Stimulated activated CD8-positive, alpha-beta memory T cell treated with anti-CD3 and anti-CD28 coated beads, Interleukin-7, amount 100 ng/mL, for 1 hour (primary cell): ENCODE data around the gene SF3A1.
A peak's percentile ranks its signal among the peaks of the same experiment; 100 is the strongest.

ENCODE experiments used
- DNase-seq, 2 donors: peaks; one replicate each; pipeline ENCODE4 v3.0.0-alpha.2; 2020; ENCODE audit warnings: low read depth in 2 of 2

The SF3A1 gene

DNA sequence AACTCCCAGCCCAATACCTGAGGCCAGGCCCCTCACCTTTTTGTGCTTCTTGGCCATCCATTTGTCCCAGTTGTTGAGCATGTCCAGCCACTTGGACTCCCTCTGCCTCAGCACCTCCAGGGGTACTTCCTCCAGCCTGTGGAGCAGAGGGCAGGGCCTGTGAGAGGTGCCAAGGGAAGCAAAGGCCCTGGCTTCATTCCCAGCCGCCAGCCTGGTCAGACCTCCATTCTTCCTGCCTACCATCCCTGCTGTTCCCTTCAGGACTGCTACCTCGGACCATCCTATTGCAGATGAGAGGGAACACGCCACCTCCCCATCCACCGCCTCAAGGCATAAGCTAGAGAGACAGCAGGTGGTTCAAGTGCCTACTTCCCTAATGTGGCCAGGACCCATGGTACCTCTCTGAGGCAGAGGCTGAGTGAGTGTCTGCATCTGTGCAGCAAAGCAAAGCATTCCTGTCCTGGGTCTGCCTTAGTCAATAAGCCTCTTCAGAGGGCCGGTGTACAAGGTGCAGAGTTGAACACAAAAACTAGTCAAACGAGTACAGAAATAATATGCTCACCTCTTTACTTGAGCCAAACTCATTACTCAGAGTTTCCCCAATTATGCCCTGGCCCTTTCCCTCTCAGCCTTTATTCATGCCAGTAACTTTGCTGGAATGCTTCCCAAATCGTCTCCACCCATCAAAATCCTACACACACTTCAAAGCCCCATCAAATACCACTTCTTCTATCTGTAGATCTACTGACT is 52.0 kb downstream of the SF3A1 start:
- DNase-seq, result no peak

DNA sequence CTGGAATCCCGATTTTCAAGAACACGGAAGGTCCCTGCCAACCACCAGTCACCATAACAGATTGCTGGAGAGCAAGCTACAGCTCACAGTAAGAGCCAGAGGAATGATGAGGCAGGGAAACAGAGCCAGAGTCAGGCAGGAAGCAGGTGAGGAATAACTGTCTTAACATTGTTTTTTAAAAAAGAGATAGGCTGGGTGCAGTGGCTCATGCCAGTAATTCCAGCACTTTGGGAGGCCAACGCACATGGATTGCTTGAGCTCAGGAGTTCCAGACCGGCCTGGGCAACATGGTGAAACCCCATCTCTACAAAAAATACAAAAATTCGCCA is 53.9 kb downstream of the SF3A1 start:
- no peak for DNase-seq

DNA sequence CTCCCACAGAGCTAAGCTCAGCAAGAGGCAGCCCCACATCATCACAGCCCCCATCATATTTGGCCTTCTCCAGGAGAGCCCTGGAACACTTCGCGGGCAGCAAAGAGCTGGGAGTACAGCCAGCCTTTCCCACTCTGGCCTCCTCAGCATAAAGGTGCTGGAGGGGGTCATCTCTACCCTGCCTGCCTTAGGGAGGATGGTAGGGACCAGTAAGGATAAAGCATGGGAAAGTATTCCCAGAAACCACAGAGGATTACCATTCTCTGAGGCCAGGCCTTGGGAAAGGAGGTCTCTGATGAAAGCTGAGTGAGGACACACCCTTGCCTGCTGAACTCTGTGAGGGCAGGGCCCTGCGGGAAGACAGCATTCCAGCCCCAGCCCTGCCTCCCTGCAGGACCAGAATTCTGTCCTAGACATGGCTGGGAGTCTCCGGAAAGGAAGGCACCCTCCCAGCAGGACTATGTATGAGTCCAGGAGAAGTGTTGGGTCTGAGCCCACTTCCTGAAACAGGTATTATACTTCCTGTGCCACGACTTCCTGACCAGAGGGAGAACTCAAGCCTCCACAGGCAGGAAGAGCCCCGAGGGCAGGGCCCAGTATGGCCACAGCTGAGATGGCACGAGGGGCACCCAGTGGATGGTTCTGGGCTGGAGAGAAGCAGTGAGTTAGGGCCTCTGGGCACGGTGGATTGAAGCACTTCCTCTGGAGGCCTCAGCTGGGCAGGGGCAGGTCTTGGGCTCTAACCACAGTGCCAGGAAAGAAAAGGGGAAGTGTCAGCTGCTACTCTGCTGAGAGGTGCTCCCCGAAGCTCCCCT is 54.5 kb downstream of the SF3A1 start:
- DNase-seq, result no peak

DNA sequence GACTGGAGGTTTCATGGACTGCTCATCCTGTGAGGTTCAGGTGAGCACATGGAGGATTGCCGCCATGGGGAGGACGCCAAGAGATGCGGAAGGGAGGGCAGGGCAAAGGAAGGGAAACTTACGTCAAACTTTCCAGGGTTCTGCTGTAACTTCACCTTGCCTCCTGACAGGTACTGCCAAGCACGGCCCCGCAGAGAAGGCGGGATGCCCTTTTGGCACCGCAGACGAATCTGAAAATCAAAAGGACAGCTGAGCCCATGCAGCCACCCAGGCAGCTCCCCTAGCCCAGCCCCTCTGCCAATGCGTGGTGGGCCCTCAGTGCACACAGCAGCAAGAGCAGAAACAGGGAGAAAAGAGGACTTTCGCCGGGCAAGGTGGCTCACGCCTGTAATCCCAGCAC is 57.4 kb downstream of the SF3A1 start:
- no peak for DNase-seq

DNA sequence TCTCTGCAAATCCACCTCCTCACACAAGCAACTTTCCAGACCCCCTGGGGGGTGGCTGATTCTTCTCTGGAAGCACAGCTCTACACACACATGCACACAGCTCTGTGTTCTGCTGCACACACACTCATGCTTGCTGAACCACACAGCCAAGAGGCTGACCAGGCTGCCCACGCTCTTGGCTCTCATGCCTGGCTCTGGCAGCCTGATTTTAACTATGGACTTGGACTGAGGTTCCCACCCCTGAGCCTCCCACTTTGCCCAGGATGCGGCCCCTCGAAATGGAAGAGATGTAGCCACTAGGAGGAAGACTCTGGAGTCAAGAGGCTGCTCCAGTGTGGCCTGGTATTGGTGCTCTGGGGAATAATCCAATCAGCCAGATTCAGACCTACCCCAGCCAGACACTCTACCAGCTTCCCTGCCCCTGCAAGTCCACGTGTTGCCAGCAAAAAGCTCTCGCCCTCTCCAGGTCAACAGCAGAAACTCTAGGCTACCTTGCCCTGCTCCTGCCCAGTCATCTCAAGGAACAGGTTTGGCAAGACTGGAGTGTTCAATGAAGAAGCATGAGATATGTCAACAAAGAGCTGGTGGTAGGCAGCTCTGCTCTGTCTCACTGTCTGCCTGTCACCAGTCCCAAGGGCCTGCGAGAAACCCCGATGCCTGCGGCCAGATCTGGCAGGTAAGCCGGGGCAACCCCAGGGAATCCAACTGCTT is 58.5 kb downstream of the SF3A1 start:
- DNase-seq, result no peak

DNA sequence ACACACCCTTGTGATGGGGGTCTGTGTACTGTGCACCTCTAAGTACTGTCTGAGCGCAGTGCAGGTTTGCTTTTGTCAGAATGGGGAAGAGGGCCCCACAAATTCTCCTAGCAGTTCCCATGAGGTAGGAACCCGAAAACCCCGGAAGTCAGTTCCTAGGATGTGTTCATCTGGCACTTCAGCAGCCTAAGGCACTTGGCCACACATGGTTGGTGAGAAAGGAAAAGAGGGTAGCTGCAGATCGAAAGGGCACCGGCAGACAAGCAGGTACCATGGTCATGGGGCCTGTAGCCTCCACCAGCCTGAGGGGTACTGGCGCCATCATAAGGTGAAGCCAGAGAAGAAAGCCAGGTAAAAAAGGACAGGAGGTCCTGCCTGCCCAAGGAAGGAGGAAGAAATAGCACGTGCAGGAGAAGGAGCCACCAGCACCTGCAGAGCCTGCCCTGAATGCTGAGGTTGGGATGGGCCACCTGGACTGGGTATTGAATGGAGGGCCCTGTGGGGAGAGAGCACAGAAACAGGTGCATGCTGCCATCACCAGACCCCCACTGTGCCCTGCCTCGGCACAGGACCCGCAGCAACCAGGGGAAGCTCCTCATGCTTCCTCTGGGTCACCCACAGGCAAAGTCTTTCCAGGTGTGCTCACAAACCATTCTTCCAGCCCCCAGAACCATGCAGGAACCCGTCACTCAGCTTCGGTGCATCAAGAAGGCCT is 59.3 kb downstream of the SF3A1 start:
- DNase-seq, result no peak

DNA sequence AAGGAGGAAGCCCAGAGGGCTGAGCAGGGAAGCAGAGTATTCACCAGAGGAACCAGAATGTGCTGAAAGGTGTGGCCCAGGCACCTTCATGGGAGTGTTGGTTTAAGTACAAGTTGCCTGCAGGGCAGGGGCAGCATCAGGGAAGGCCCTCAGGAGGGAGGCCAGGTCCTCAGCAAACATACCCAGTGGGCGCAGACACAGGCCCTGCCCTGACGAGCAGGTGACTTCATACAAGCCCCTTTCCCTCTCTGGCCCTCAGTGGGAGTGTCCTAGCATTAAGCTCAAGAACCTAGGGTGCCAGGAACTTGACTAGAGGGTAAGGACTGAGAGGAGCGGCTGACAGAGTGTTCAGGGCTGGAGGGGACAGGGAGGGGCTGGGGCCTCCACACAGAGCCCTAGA is 59.9 kb downstream of the SF3A1 start:
- DNase-seq, result no peak

DNA sequence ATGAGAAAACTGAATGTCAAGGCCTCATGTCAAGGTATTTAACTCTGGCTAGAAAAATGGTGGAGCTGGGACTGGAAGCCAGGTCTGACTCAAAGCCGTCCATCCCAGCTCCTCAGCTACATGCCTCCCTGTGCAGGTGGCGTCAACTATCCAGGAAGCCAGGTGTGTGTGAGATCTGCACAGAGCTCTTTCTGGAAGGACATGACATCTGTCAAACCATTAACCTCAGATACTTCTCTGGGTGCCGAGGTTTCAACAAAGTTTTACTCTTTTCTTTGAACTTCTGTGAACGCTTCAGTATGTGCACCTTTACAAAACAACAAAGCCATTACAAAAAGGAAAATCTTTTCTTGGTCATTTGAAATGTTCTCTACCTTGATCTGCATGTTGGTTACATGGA is 60.4 kb downstream of the SF3A1 start:
- no peak for DNase-seq

DNA sequence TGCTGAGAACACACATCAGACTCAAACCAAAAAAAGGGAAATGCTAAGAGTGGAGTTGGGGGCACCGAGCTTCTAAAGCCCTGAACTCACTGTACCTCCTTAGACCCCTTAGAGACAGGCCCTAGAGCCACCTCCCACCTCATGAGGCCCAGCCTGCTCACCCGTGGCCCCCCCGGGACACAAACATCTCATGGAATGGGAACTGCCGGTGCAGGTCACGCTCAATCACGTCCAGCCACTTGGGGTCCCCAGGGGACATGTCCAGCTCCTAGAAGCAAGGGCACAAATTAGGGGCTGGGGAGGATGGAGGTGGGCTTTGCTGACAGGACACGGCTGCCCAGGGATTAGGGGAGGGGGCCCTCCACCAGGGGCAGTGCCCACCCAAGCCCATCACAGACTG is 61.1 kb downstream of the SF3A1 start:
- no peak for DNase-seq

DNA sequence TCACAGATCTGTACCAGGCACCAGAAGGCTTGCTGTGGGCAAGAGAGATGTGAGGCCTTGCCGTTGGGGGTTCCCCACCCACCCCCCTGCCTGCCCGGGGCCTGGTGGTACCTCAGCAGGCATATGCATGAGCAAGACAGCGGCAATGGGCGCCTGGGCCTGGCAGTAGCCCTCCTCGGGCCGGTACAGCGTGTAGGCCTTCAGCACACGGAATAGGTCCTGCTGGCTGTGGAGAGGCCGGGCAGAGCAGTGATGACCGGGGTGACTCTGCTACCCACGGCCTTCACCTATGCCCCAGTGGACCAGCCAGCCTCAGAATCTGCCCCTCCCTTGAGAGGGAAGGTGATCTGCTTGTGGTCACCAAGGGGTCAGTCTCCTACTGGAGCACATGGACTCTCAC is 61.9 kb downstream of the SF3A1 start:
- DNase-seq, result no peak

DNA sequence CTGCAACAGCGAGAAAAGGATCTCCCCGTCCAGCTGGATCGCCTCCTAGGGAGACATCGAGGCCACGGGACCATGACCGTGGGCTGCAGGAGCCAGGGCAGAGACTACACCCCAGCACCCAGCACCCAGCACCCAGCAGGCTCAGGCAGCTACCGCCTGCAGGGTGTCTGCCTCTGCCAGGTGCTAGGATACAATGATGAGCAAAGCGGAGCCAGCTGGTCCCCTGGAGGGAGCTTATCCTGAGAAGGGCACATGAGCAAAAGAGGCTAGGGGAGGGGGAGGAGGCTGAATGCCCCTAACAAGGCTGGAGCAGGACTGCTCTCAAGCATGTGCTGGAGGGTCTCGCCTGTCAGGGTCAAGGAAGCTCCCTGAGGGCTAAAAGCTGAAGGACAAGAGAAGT is 62.6 kb downstream of the SF3A1 start:
- no peak for DNase-seq

DNA sequence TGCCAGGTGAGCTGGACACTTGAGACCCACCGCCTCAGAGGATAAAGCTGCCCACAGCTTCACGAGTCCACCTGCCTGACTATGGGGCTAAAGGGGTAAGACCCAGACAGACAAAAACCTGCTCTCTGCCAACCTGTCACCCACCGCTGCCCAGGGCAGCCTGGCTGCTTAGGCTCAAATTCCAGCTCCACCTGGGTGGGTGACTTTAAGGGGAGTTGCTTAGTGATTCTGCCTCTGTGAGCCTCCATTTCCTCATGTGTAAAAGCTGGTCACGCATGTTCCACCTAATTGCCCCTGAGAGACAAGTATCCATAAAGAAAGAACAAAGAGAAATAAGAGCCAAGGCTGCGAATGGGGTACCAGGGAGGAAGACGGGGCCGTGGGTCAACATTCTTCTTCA is 63.7 kb downstream of the SF3A1 start:
- no peak for DNase-seq

DNA sequence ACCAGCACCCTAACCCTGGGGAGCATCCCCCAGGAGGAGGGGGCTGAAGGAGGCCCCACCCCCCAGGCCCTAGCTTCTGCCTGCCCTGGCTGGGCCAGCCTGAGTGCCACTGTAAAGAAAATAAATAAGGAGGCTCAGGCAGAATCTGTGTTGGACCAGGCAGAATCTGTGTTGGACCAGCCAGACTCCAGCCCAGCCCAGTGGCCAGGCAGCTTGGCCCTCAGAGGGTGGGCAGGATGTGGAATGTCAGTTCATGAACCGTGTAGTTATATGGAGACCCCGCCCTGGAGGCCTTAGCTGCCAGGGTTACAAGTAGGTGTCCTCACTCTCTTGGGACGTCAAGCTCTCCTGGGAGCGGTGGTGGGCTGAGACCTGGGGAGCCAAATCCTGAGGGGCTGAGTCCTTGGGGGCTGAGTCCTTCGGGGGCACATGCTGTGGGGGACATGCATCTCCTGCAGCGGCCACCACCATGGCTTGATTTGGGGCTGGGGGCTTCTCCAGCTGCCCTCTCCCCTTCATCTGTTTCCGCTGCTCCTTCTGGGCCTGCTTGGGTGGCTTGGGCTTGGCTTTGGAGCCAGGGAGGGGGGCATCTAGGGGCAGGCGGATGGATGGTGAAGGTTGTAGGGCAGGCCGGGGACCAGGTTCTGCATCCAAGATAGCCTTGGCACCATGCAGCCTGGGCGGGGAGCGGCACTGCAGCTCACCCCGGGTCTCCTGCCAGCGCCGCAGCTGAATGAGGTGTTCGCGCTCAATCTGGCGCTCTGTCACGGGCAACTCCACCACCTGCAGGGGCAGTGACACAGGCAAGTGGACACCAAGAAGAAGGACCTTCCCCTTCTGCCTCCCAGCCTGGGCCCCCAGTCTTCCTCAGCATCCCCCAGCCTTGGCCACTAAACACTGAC is 64.4 kb downstream of the SF3A1 start:
- DNase-seq, result no peak

DNA sequence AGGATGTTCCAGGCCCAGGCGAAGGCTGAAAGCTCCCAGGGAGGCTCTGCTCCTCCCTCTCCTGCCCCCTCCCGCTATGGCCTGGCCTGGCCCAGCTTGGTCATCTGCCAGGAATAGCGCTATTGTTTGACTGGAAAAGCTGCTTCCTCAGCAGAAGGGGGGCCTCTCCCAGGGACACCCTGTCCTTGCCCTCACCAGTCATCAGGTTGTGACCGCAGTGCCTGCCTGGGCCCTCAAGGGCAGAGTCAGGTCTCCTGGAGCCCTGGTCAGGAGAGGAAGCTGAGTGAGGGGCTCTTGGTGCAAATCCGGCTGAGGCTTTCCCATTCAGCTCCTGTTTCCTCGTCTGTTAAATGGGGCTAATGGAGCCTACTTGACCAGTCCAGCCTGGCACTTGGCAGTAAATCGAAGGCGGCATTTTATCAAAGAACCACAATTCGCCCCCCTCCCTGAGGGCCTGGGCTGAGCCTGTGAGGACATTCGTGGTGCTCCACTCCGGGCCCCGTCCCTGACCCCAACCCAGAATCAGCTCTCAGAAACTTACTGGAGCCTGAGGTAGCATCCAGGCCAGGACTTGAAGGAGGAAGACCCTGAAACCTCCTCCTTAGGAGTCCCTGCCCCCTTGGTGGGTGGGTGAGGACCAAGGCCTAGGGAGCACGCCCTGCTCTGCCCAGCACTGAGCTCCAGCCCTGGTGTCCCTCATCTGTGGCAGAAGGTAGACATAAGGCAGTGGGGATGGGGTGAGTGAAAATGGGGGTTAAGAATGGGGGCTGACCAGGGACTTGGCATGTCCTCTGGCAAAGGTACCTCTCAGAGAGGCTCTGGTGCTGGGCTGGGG is 65.4 kb downstream of the SF3A1 start:
- no peak for DNase-seq

DNA sequence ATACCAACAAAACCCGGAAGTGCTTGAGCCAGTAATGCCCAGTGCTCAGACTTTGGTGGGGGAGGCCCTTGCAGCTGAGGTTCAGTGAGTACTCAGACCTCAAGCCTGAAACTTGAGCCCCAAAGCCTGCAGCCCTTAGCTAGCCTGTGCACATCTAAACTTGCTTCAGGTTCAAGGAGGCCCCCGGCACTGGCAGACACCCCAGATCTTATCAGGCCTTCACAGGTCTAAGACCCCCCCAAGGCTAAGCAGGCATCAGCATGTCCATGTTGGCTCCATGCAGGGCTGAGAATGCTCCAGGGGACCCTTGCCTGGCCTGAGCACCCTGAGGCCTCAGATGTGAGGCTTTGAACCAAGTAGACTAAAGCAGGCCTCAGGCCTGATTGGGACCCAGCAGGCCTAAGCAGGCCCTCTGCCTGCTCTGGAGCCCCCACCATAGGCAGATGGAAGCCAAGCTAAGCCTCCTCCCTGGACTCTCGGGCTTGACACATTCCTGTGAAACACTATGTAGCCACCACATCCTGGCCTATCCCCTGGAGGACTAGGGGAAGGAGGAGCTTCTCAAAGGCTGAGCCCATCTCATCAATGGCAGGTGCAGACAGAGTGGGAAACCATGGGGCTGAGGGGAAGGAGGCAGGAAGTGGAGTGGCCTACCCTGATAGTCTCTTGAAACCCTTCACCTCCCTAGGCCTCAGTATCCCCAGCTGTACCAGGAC is 66.2 kb downstream of the SF3A1 start:
- no peak for DNase-seq

DNA sequence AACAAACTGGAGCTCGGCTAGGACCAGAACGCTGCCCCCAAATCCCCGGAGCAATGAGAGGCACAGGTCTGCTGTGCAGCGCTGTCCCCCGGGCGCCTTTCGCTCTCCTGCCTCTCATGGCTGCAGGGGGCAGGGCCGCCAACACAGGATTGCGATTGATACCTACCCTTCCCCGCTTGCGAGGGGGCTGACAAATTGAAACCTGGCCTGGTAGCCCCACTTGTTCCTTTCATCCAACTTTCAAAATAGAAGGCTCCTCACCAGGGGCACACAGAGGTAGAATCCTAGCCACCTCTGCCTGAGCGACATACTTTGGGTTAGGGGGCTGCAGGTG is 66.7 kb downstream of the SF3A1 start:
- no peak for DNase-seq

DNA sequence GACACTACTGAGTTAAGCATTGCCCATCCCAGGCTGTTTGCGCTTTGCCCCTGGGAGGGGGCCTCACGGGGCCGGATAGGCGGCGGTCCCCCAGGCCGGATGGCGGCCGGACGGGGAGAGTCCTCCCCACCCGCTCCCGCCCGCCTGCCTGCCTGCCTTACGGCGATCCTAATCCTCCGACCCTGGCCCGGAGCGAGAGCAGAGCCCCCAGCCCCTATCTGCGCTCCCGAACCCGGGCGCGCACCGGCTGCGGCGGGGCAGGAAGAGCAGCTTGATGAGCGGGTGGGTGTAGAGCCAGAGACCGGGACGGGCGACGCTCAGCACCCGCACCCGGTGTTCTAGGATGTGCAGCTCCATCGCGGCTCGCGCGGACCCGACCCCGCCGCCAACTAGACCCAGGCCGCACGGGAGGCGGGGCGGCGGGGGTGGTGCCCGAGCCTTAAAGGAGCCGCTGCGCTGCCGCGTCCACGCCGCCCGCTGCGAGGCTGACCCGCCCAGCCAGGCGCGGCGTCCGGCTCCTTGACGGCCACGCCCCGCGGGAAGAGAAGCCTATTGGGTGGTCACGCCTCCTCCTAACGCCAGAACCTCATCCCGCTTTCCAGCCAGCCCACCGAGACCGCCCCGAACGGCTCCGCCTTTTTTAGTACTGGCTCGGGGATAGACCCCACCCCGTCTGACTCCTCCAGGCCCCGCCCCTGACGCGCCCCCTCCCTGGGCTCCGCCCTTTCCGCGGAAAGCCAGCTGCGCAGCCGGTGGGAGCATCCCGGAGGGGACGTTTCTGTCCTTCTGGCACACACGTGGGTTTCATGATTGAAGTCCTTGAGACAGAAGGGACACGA is 67.3 kb downstream of the SF3A1 start, which contains the start of gene CASTOR1:
CASTOR1 (minus strand) TSS at position 365 of the 839 bp plus-strand sequence; CDS start at position 357, 8 bp downstream.
- DNase-seq, result peak; percentile 76 to 84

DNA sequence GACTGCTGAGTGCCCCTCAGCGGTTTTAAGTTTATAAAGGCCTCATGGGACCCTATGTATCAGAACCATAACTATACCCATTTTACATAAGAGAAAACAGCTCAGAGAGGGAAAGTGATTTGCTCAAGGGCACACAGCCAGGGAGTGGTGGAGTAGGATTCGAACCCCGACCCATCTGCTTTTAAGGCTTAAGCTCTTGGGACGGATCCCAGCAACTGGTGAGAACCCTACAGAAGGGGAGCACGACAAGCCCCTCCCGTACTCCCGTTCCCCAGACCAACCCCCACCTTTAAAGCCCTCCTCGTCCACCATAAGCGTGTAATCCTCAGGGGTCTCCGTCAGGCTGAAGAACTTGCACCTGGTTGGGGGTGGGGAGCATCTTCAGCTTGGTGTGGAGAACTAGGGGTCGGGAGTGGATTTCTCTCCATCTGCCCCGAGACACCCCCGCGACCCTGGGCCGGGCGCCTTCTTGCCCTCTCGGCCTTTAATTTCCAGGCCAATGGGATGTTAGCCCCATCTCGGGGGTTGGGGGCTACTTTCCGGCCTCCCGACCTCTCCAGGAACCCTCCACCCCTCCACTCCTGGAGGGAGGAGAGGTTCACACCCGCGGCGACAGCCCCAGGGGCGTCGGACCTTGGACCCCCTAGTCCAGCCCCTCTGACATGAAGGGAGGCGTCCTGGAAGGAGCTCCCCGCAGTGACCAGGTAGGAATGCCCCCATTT is 68.1 kb downstream of the SF3A1 start:
- DNase-seq, result no peak
